ENCODE results near the gene PPFIA4. TPM values are rescaled to one million over a fixed set of nuclear protein-coding genes. Genes with fewer than 3 reads are reported as not detected.

Gene PPFIA4
- total and polyA plus RNA-seq, 2 donors (not counting 3 experiments of a cell fraction or from before 2014, with no cell fraction given), result 0.17 to 0.22 TPM

GRCh38 chr1:203098445-203098844 lies 72.2 kb downstream of the PPFIA4 start:
- Histone ChIP-seq H2AFZ (ENCODE audit: low read depth, low read length) (no peak overlapping the region), H3K27me3 (ENCODE audit: control insufficient read depth in 2 of 2, insufficient read depth in 2 of 2, low read length in 2 of 2) (peaks cover 2 to 25% of the 10 kb centered on the region in 2 experiments), H3K9me1 (replicated peaks; ENCODE audit: control insufficient read depth, extremely low read depth, insufficient read depth, low read length) (no peaks in the 10 kb centered on the region), H3K9ac (replicated peaks; ENCODE audit: extremely low read depth, insufficient read depth, low read length) (no peak overlapping the region), H3K4me2 (ENCODE audit: insufficient read depth, low read length) (no peak overlapping the region), H3K9me3 (replicated peaks; ENCODE audit: control insufficient read depth, insufficient read depth, low read length) (no peaks in the 10 kb centered on the region), H4K20me1 (replicated peaks; ENCODE audit: control insufficient read depth, extremely low read depth, insufficient read depth, low read length) (no peaks in the 10 kb centered on the region), H3K4me3 (replicated peaks in 1 of 3; ENCODE audit: insufficient read depth in 1 of 3, low read depth in 1 of 3, low read length in 3 of 3) (no peak overlapping the region), H3K79me2 (ENCODE audit: control insufficient read depth, insufficient read depth, low read length) (no peaks in the 10 kb centered on the region), H3K4me1 (ENCODE audit: control insufficient read depth, extremely low read depth, insufficient read depth, low read length) (no peaks in the 10 kb centered on the region), H3K36me3 (ENCODE audit: control insufficient read depth in 2 of 2, extremely low read depth in 1 of 2, insufficient read depth in 2 of 2, low read length in 2 of 2) (no peaks in the 10 kb centered on the region), H3K27ac (ENCODE audit: insufficient read depth, low read depth, low read length) (no peak overlapping the region)
- TF ChIP-seq POLR2AphosphoS5 (IDR thresholded peaks at IDR 0.05; ENCODE audit: insufficient read depth, low read depth, low read length), result no peak
- ChIA-PET CTCF (interaction anchor here (1.0 to 3.1 kb wide), 5 partner anchors 20 to 169 kb away, joined by 3 to 14 read pairs (median 7); no protein-coding TSS in a partner anchor), POLR2A (no interaction called here)
- dilution Hi-C loops (cut with MboI; ENCODE audit: extremely low pct_ligation_motif_present, low sequenced_read_pairs), result no loop called here
- no TSS peak for BruUV-seq (replicated peaks)
- intact Hi-C loops (cut with micrococcal nuclease), result no loop called here
- DNase-seq (ENCODE audit: low read depth, low spot score) (no peak), FAIRE-seq (no peak)

- FAIRE-seq, result no peak
- intact Hi-C loops (cut with micrococcal nuclease), result no loop called here
- dilution Hi-C loops (cut with MboI; ENCODE audit: extremely low pct_ligation_motif_present, low sequenced_read_pairs), result no loop called here
- Histone ChIP-seq H3K79me2 (ENCODE audit: control insufficient read depth, insufficient read depth, low read length) (no peaks in the 10 kb centered on the region), H3K27me3 (ENCODE audit: control insufficient read depth in 2 of 2, insufficient read depth in 2 of 2, low read length in 2 of 2) (peaks cover 2 to 25% of the 10 kb centered on the region in 2 experiments), H3K36me3 (ENCODE audit: control insufficient read depth in 2 of 2, extremely low read depth in 1 of 2, insufficient read depth in 2 of 2, low read length in 2 of 2) (no peaks in the 10 kb centered on the region), H3K9ac (replicated peaks; ENCODE audit: extremely low read depth, insufficient read depth, low read length) (no peak overlapping the region), H3K27ac (ENCODE audit: insufficient read depth, low read depth, low read length) (no peak overlapping the region), H3K9me3 (replicated peaks; ENCODE audit: control insufficient read depth, insufficient read depth, low read length) (no peaks in the 10 kb centered on the region), H2AFZ (ENCODE audit: low read depth, low read length) (no peak overlapping the region), H3K9me1 (replicated peaks; ENCODE audit: control insufficient read depth, extremely low read depth, insufficient read depth, low read length) (no peaks in the 10 kb centered on the region), H3K4me1 (ENCODE audit: control insufficient read depth, extremely low read depth, insufficient read depth, low read length) (no peaks in the 10 kb centered on the region), H4K20me1 (replicated peaks; ENCODE audit: control insufficient read depth, extremely low read depth, insufficient read depth, low read length) (no peaks in the 10 kb centered on the region), H3K4me3 (replicated peaks in 1 of 3; ENCODE audit: insufficient read depth in 1 of 3, low read depth in 1 of 3, low read length in 3 of 3) (no peak overlapping the region), H3K4me2 (ENCODE audit: insufficient read depth, low read length) (no peak overlapping the region)
- ChIA-PET POLR2A (no interaction called here), CTCF (interaction anchor here (1.0 to 3.1 kb wide), 5 partner anchors 19 to 168 kb away, joined by 3 to 14 read pairs (median 7); no protein-coding TSS in a partner anchor)
- no peak for TF ChIP-seq POLR2A (IDR thresholded peaks at IDR 0.05; ENCODE audit: low read depth, low read length)
- no peak for TF ChIP-seq EZH2 (IDR thresholded peaks at IDR 0.05; ENCODE audit: borderline replicate concordance, low read depth, low read length, severe bottlenecking)
- TF ChIP-seq MYC (IDR thresholded peaks at IDR 0.05; ENCODE audit: low read depth, low read length), result no peak
- TF ChIP-seq, protein P1, sequence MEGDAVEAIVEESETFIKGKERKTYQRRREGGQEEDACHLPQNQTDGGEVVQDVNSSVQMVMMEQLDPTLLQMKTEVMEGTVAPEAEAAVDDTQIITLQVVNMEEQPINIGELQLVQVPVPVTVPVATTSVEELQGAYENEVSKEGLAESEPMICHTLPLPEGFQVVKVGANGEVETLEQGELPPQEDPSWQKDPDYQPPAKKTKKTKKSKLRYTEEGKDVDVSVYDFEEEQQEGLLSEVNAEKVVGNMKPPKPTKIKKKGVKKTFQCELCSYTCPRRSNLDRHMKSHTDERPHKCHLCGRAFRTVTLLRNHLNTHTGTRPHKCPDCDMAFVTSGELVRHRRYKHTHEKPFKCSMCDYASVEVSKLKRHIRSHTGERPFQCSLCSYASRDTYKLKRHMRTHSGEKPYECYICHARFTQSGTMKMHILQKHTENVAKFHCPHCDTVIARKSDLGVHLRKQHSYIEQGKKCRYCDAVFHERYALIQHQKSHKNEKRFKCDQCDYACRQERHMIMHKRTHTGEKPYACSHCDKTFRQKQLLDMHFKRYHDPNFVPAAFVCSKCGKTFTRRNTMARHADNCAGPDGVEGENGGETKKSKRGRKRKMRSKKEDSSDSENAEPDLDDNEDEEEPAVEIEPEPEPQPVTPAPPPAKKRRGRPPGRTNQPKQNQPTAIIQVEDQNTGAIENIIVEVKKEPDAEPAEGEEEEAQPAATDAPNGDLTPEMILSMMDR (IDR thresholded peaks at IDR 0.05; ENCODE audit: extremely low read depth in 1 of 2, insufficient read depth in 1 of 2, low read depth in 1 of 2, low read length in 2 of 2), result no peak
- TF ChIP-seq POLR2AphosphoS5 (IDR thresholded peaks at IDR 0.05; ENCODE audit: insufficient read depth, low read depth, low read length), result no peak
- TF ChIP-seq JUN (IDR thresholded peaks at IDR 0.05; ENCODE audit: borderline replicate concordance, insufficient read depth, insufficient read length, low read depth), result no peak
- TF ChIP-seq GATA2 (IDR thresholded peaks at IDR 0.05; ENCODE audit: insufficient read depth, insufficient read length, low read depth, low read length), result no peak
- TF ChIP-seq, protein P2, sequence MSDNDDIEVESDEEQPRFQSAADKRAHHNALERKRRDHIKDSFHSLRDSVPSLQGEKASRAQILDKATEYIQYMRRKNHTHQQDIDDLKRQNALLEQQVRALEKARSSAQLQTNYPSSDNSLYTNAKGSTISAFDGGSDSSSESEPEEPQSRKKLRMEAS (IDR thresholded peaks at IDR 0.05; ENCODE audit: insufficient read depth, insufficient read length), result no peak
- no peak for TF ChIP-seq FOS (IDR thresholded peaks at IDR 0.05; ENCODE audit: borderline replicate concordance, insufficient read depth, low read length)
- no peak for DNase-seq (ENCODE audit: low read depth, low spot score)
- BruUV-seq (replicated peaks), result no TSS peak
These were observed 72.7 kb downstream of the PPFIA4 start for GRCh38 chr1:203098914-203099520.

Data from endothelial cell of umbilical vein (primary cell).